HG02759 (cell line): ENCODE measurements around the gene S100A9.

ENCODE experiments used
- ATAC-seq: cut with Tn5 transposase; IDR thresholded peaks from one replicate; pipeline ENCODE4 v1.9.1; 2021; ENCODE audit warnings: mild to moderate bottlenecking, moderate library complexity; ENCODE audit not compliant: unreplicated experiment

The S100A9 gene

GRCh38 chr1:153359241-153359640 lies 1.6 kb downstream of the S100A9 start:
- no peak for ATAC-seq

GRCh38 chr1:153360190-153360589 lies 2.5 kb downstream of the S100A9 start:
- no peak for ATAC-seq

GRCh38 chr1:153360592-153361479 lies 3.2 kb downstream of the S100A9 start:
- ATAC-seq, result no peak

- ATAC-seq, result no peak
Observed at GRCh38 chr1:153361480-153362109, 3.9 kb downstream of the S100A9 start.

GRCh38 chr1:153362187-153362775 lies 4.6 kb downstream of the S100A9 start:
- no peak for ATAC-seq

- ATAC-seq, result no peak
Observed at GRCh38 chr1:153363641-153364040, 6.0 kb downstream of the S100A9 start.

GRCh38 chr1:153364156-153364555 lies 6.5 kb downstream of the S100A9 start:
- ATAC-seq, result no peak

- ATAC-seq, result no peak
Observed at GRCh38 chr1:153364766-153365666, 7.4 kb downstream of the S100A9 start.

GRCh38 chr1:153365696-153366095 lies 8.0 kb downstream of the S100A9 start:
- ATAC-seq, result no peak

- no peak for ATAC-seq
Observed at GRCh38 chr1:153366261-153366660, 8.6 kb downstream of the S100A9 start.

- ATAC-seq, result no peak
Observed at GRCh38 chr1:153367090-153367489, 9.4 kb downstream of the S100A9 start.

- ATAC-seq, result no peak
Observed at GRCh38 chr1:153368495-153368894, 10.8 kb downstream of the S100A9 start.

GRCh38 chr1:153370146-153370545 lies 12.5 kb downstream of the S100A9 start:
- ATAC-seq, result no peak

GRCh38 chr1:153371231-153371630 lies 13.6 kb downstream of the S100A9 start:
- ATAC-seq, result no peak

- ATAC-seq, result no peak
Observed at GRCh38 chr1:153372571-153372970, 14.9 kb downstream of the S100A9 start.

GRCh38 chr1:153374071-153374470 lies 16.4 kb downstream of the S100A9 start:
- ATAC-seq, result no peak

- no peak for ATAC-seq
Observed at GRCh38 chr1:153375511-153375910, 17.9 kb downstream of the S100A9 start, which contains the start of gene S100A12. Gene S100A12 (minus strand): TSS chr1:153375621. CDS start chr1:153374592, 1,029 bp downstream.

- no peak for ATAC-seq
Observed at GRCh38 chr1:153379591-153379990, 21.9 kb downstream of the S100A9 start.

GRCh38 chr1:153380711-153381110 lies 23.1 kb downstream of the S100A9 start:
- no peak for ATAC-seq

GRCh38 chr1:153384958-153385580 lies 27.4 kb downstream of the S100A9 start:
- ATAC-seq, result no peak
